ENCODE results near the gene CCSAP. TPM values are rescaled to one million over a fixed set of nuclear protein-coding genes. Genes with fewer than 3 reads are reported as not detected.
A peak's percentile ranks its signal among the peaks of the same experiment; 100 is the strongest.

Gene CCSAP
- total RNA-seq, 3 donors from 2014 or later: 1.6 to 4.2 (median 3.3) TPM

- no peak for TF ChIP-seq CTCF (IDR thresholded peaks at IDR 0.05)
- Histone ChIP-seq H3K4me1 (ENCODE audit: low read depth) (peaks cover 43% of the 10 kb centered on the region), H3K36me3 (ENCODE audit: low read depth) (no peaks in the 10 kb centered on the region), H3K9me3 (no peaks in the 10 kb centered on the region), H3K4me3 (no peak overlapping the region)
- ATAC-seq: peak; percentile 64
- peak in 1 of 3 donors; percentile 55 for DNase-seq
- intact Hi-C loops (cut with DNase I, micrococcal nuclease): no loop called here
These were observed 69.2 kb downstream of the CCSAP start for GRCh38 chr1:229273507-229274232.

GRCh38 chr1:229272164-229273158, 70.4 kb downstream of the CCSAP start:
- no peak for ATAC-seq
- Histone ChIP-seq H3K36me3 (ENCODE audit: low read depth) (no peaks in the 10 kb centered on the region), H3K4me1 (ENCODE audit: low read depth) (peaks cover 39% of the 10 kb centered on the region), H3K9me3 (no peaks in the 10 kb centered on the region), H3K4me3 (no peak overlapping the region)
- intact Hi-C loops (cut with DNase I, micrococcal nuclease): no loop called here
- peak in 1 of 3 donors; percentile 21 for DNase-seq
- no peak for TF ChIP-seq CTCF (IDR thresholded peaks at IDR 0.05)

DNA sequence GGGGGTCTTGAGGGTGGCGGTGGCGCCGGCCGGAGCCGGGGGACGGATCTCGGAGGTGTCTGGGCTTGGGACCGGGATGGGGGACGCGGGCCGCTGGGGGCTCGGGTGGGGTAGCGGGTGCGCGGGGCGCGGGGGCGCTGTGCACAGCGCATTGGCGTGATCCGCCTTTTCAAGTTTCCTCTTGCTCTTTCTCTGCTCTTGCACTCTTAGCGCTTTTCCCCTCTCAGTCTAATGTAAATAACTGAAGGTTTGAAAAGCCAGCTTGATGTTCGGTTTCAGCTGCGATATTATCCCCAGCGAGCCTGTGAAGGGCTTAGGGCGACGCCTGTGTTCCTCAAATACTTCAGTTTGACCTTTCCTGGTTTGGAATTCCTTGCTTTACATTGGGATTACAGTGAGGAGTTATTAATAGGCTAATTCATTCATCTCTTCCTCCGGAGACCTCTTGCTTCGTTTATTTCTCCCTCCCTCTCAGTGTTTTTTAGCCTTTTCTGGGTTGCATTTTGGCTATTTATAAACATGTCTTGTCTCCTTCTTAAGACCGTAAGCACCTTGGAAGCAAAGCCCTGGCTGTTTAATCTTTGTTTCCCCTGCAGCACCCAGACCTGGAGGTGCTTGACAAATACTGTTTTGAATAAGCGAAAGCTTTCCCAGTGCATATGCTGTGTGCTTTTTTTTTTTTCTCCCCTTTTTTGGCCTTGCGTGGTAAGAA, 71.2 kb downstream of the CCSAP start:
- intact Hi-C loops (cut with DNase I, micrococcal nuclease): no loop called here
- peaks cover 34% of the 10 kb centered on the region for H3K4me1 ChIP-seq (ENCODE audit: low read depth)
- DNase-seq (peak in 1 of 3 donors; percentile 51), ATAC-seq (peak; percentile 29)
- no peak for TF ChIP-seq CTCF (IDR thresholded peaks at IDR 0.05)
- no peaks in the 10 kb centered on the region for H3K36me3 ChIP-seq (ENCODE audit: low read depth)
- H3K9me3 ChIP-seq: no peaks in the 10 kb centered on the region
- peak overlapping the region; percentile 75 for H3K4me3 ChIP-seq

Other genes starting within 250 kb of the CCSAP start
- 10 to 100 TPM; 84.3 to 94.6 (median 88.0) TPM for gene RAB4A, start 71.9 kb downstream of the CCSAP start, total RNA-seq
- gene ACTA1, start 91.0 kb upstream of the CCSAP start, total RNA-seq: 1 to 10 TPM in 2 of 3 donors, not detected in 1; 2.8 to 4.1 TPM
- 10 to 100 TPM; 24.5 to 29.4 (median 26.7) TPM for gene NUP133, start 165.3 kb upstream of the CCSAP start, total RNA-seq
- gene ABCB10, start 215.7 kb upstream of the CCSAP start, total RNA-seq: 10 to 100 TPM; 19.6 to 25.9 (median 22.3) TPM

Data from mucosa of descending colon (tissue), 3 donors.